Activated naive CD8-positive, alpha-beta T cell treated with anti-CD3 and anti-CD28 coated beads, Interleukin-2, amount 50 U/mL, for 24 hours (primary cell): ENCODE data around the gene SLC8A1.

Experiments used
- ATAC-seq: fragments of 150-1000 bp; cut with Tn5 transposase; one replicate; pipeline ENCODE4 v1.10.0; 2021
- DNase-seq: peaks from one replicate; pipeline ENCODE4 v3.0.0; 2021
- H3K27ac Mint-ChIP-seq: one replicate; pipeline ENCODE4 v1.8.0; 2021; ENCODE audit warnings: mild to moderate bottlenecking, mixed read lengths
- H3K27me3 Mint-ChIP-seq: one replicate; pipeline ENCODE4 v1.8.0; 2021; ENCODE audit warnings: mixed read lengths
- H3K36me3 Mint-ChIP-seq: one replicate; pipeline ENCODE4 v1.8.0; 2021; ENCODE audit warnings: low read depth, mixed read lengths
- H3K4me1 Mint-ChIP-seq: one replicate; pipeline ENCODE4 v1.8.0; 2021; ENCODE audit warnings: mixed read lengths
- H3K4me3 Mint-ChIP-seq: one replicate; pipeline ENCODE4 v1.8.0; 2021; ENCODE audit warnings: mild to moderate bottlenecking, moderate library complexity, mixed read lengths
- H3K9me3 Mint-ChIP-seq: one replicate; pipeline ENCODE4 v1.8.0; 2021; ENCODE audit warnings: mixed read lengths

The SLC8A1 gene

GRCh38 chr2:40243581-40244187, 208.2 kb downstream of the SLC8A1 start:
- Mint-ChIP-seq H3K9me3 (no peaks in the 10 kb centered on the region), H3K27ac (no peak overlapping the region), H3K36me3 (no peaks in the 10 kb centered on the region), H3K27me3 (peaks cover 2% of the 10 kb centered on the region), H3K4me3 (no peak overlapping the region), H3K4me1 (no peaks in the 10 kb centered on the region)
- no peak for ATAC-seq
- DNase-seq: no peak

GRCh38 chr2:40242315-40242714, 209.6 kb downstream of the SLC8A1 start:
- no peaks in the 10 kb centered on the region for H3K9me3 Mint-ChIP-seq
- no peak overlapping the region for H3K4me3 Mint-ChIP-seq
- H3K36me3 Mint-ChIP-seq: no peaks in the 10 kb centered on the region
- DNase-seq (no peak), ATAC-seq (no peak)
- no peak overlapping the region for H3K27ac Mint-ChIP-seq
- no peaks in the 10 kb centered on the region for H3K4me1 Mint-ChIP-seq
- H3K27me3 Mint-ChIP-seq: peaks cover 2% of the 10 kb centered on the region

GRCh38 chr2:40240070-40240469, 211.8 kb downstream of the SLC8A1 start:
- DNase-seq (no peak), ATAC-seq (no peak)

GRCh38 chr2:40230707-40231432, 221.0 kb downstream of the SLC8A1 start:
- DNase-seq (no peak), ATAC-seq (no peak)
- Mint-ChIP-seq H3K27ac (no peak overlapping the region), H3K9me3 (no peaks in the 10 kb centered on the region), H3K27me3 (no peaks in the 10 kb centered on the region), H3K4me3 (no peak overlapping the region), H3K36me3 (no peaks in the 10 kb centered on the region), H3K4me1 (no peaks in the 10 kb centered on the region)

More at GRCh38 chr2:40240070-40240469, 211.8 kb downstream of the SLC8A1 start:
- Mint-ChIP-seq H3K27ac (no peak overlapping the region), H3K36me3 (no peaks in the 10 kb centered on the region), H3K4me3 (no peak overlapping the region), H3K9me3 (no peaks in the 10 kb centered on the region), H3K27me3 (peaks cover 2% of the 10 kb centered on the region), H3K4me1 (no peaks in the 10 kb centered on the region)

- Mint-ChIP-seq H3K9me3 (no peaks in the 10 kb centered on the region), H3K4me3 (no peak overlapping the region), H3K27me3 (no peaks in the 10 kb centered on the region), H3K27ac (no peak overlapping the region), H3K4me1 (no peaks in the 10 kb centered on the region), H3K36me3 (no peaks in the 10 kb centered on the region)
- no peak for ATAC-seq
- no peak for DNase-seq
Measured at GRCh38 chr2:40230186-40230585, 221.7 kb downstream of the SLC8A1 start.

- DNase-seq: no peak
- no peaks in the 10 kb centered on the region for H3K27me3 Mint-ChIP-seq
- ATAC-seq: no peak
- no peak overlapping the region for H3K4me3 Mint-ChIP-seq
- H3K36me3 Mint-ChIP-seq: no peaks in the 10 kb centered on the region
- H3K9me3 Mint-ChIP-seq: no peaks in the 10 kb centered on the region
- H3K27ac Mint-ChIP-seq: no peak overlapping the region
- no peaks in the 10 kb centered on the region for H3K4me1 Mint-ChIP-seq
Measured at GRCh38 chr2:40228310-40228709, 223.6 kb downstream of the SLC8A1 start.

- H3K27ac Mint-ChIP-seq: no peak overlapping the region
- no peaks in the 10 kb centered on the region for H3K4me1 Mint-ChIP-seq
- no peak overlapping the region for H3K4me3 Mint-ChIP-seq
- no peak for DNase-seq
- H3K36me3 Mint-ChIP-seq: no peaks in the 10 kb centered on the region
- H3K9me3 Mint-ChIP-seq: no peaks in the 10 kb centered on the region
- H3K27me3 Mint-ChIP-seq: no peaks in the 10 kb centered on the region
- ATAC-seq: no peak
Measured at GRCh38 chr2:40227210-40227609, 224.7 kb downstream of the SLC8A1 start.

- no peak for DNase-seq
- H3K4me3 Mint-ChIP-seq: no peak overlapping the region
- no peak overlapping the region for H3K27ac Mint-ChIP-seq
- H3K36me3 Mint-ChIP-seq: no peaks in the 10 kb centered on the region
- H3K9me3 Mint-ChIP-seq: no peaks in the 10 kb centered on the region
- no peak for ATAC-seq
- no peaks in the 10 kb centered on the region for H3K4me1 Mint-ChIP-seq
- H3K27me3 Mint-ChIP-seq: no peaks in the 10 kb centered on the region
Measured at GRCh38 chr2:40226637-40227036, 225.3 kb downstream of the SLC8A1 start.

GRCh38 chr2:40225670-40226210, 226.2 kb downstream of the SLC8A1 start:
- DNase-seq (no peak), ATAC-seq (no peak)
- Mint-ChIP-seq H3K27ac (no peak overlapping the region), H3K9me3 (no peaks in the 10 kb centered on the region), H3K36me3 (no peaks in the 10 kb centered on the region), H3K27me3 (no peaks in the 10 kb centered on the region), H3K4me1 (no peaks in the 10 kb centered on the region), H3K4me3 (no peak overlapping the region)

- Mint-ChIP-seq H3K36me3 (no peaks in the 10 kb centered on the region), H3K27me3 (no peaks in the 10 kb centered on the region), H3K4me1 (no peaks in the 10 kb centered on the region), H3K9me3 (no peaks in the 10 kb centered on the region), H3K4me3 (no peak overlapping the region), H3K27ac (no peak overlapping the region)
- DNase-seq (no peak), ATAC-seq (no peak)
Measured at GRCh38 chr2:40224318-40224717, 227.6 kb downstream of the SLC8A1 start.

- DNase-seq: no peak
- peaks cover 2% of the 10 kb centered on the region for H3K27me3 Mint-ChIP-seq
- ATAC-seq: no peak
- H3K4me3 Mint-ChIP-seq: no peak overlapping the region
- peaks cover 2% of the 10 kb centered on the region for H3K36me3 Mint-ChIP-seq
- peaks cover 19% of the 10 kb centered on the region for H3K9me3 Mint-ChIP-seq
- H3K4me1 Mint-ChIP-seq: peaks cover 2% of the 10 kb centered on the region
- no peak overlapping the region for H3K27ac Mint-ChIP-seq
Measured at GRCh38 chr2:40220177-40220925, 231.5 kb downstream of the SLC8A1 start.

- Mint-ChIP-seq H3K36me3 (peaks cover 2% of the 10 kb centered on the region), H3K9me3 (peaks cover 19% of the 10 kb centered on the region), H3K4me1 (peaks cover 2% of the 10 kb centered on the region), H3K4me3 (no peak overlapping the region), H3K27me3 (peaks cover 2% of the 10 kb centered on the region), H3K27ac (no peak overlapping the region)
- ATAC-seq: no peak
- no peak for DNase-seq
Measured at GRCh38 chr2:40219141-40219540, 232.7 kb downstream of the SLC8A1 start.

- Mint-ChIP-seq H3K36me3 (peaks cover 2% of the 10 kb centered on the region), H3K4me3 (no peak overlapping the region), H3K4me1 (peaks cover 2% of the 10 kb centered on the region), H3K27me3 (peaks cover 2% of the 10 kb centered on the region), H3K27ac (no peak overlapping the region), H3K9me3 (peaks cover 19% of the 10 kb centered on the region)
- ATAC-seq (no peak), DNase-seq (no peak)
Measured at GRCh38 chr2:40218679-40219078, 233.2 kb downstream of the SLC8A1 start.

GRCh38 chr2:40213619-40214018, 238.3 kb downstream of the SLC8A1 start:
- Mint-ChIP-seq H3K4me1 (peaks cover 22% of the 10 kb centered on the region), H3K36me3 (peaks cover 2% of the 10 kb centered on the region), H3K9me3 (peaks cover 19% of the 10 kb centered on the region), H3K27ac (no peak overlapping the region), H3K27me3 (peaks cover 2% of the 10 kb centered on the region), H3K4me3 (no peak overlapping the region)
- no peak for ATAC-seq
- no peak for DNase-seq

GRCh38 chr2:40213071-40213470, 238.8 kb downstream of the SLC8A1 start:
- no peak for DNase-seq
- ATAC-seq: no peak
- H3K4me1 Mint-ChIP-seq: peaks cover 22% of the 10 kb centered on the region
- peaks cover 19% of the 10 kb centered on the region for H3K9me3 Mint-ChIP-seq
- no peak overlapping the region for H3K27ac Mint-ChIP-seq
- peaks cover 2% of the 10 kb centered on the region for H3K27me3 Mint-ChIP-seq
- H3K4me3 Mint-ChIP-seq: no peak overlapping the region
- H3K36me3 Mint-ChIP-seq: peaks cover 2% of the 10 kb centered on the region
